GM12878 (cell line): ENCODE data around the gene FGD5. TPM values are rescaled to one million over a fixed set of nuclear protein-coding genes. Genes with fewer than 3 reads are reported as not detected.

Experiments used
- ATAC-seq: fragments of 200-7000 bp; cut with Tn5 transposase; 3 replicates; pipeline ENCODE4 v1.9.1; 2020; ENCODE audit warnings: mild to moderate bottlenecking, moderate library complexity
- BruUV-seq: library from RNA; stranded (reverse); fragments of 400-500 nt; replicated peaks from 2 replicates; lab custom pipeline; 2021; lab: Mats Ljungman, UMichigan
- CTCF ChIA-PET: fragments of 300-600 bp; sonication (Branson Sonifier 250); formaldehyde crosslinking; extraction: SDS; loops from one replicate; lab custom pipeline; 2021; ENCODE audit warnings: inconsistent platforms; lab: Yijun Ruan, JAX
- POLR2A ChIA-PET: fragments of 350-600 bp; formaldehyde crosslinking; extraction: SDS; loops from one replicate; lab custom pipeline; 2021; ENCODE audit warnings: inconsistent platforms; lab: Charles Lee
- RAD21 ChIA-PET: fragments of 300-600 bp; sonication (Branson Sonifier 250); formaldehyde crosslinking; loops from one replicate; lab custom pipeline; 2023; ENCODE audit warnings: antibody characterized with exemption; ENCODE audit not compliant: unreplicated experiment; lab: Charles Lee
- SMC1A ChIA-PET: fragments of 300-600 bp; sonication (Branson Sonifier 250); formaldehyde crosslinking; loops from one replicate; lab custom pipeline; 2023; ENCODE audit not compliant: unreplicated experiment, uncharacterized antibody; lab: Charles Lee
- DNase-seq: peaks from one replicate; pipeline ENCODE4 v3.0.0-alpha.2; 2011; ENCODE audit warnings: low read depth, low spot score
- FAIRE-seq: peaks from 3 replicates; lab custom pipeline; 2011; peaks lifted over from hg19 to GRCh38; lab: Jason Lieb, UNC
- H2AFZ ChIP-seq: 2 replicates; pipeline ENCODE4 v1.6.0; 2011; ENCODE audit warnings: low read depth, low read length, control low read depth; ENCODE audit not compliant: control insufficient read depth
- H3K27ac ChIP-seq: 2 replicates; pipeline ENCODE4 v1.5.1; 2011; ENCODE audit warnings: control low read depth; ENCODE audit not compliant: control insufficient read depth, insufficient read depth
- H3K27me3 ChIP-seq, 2 experiments: replicated peaks in 1 of 2; 2 replicates each; pipeline versions ENCODE4 v1.6.0 to v1.6.1; 2011; ENCODE audit warnings: low read length in 1 of 2; ENCODE audit not compliant: control insufficient read depth in 2 of 2, insufficient read depth in 2 of 2
- H3K36me3 ChIP-seq, 2 experiments: 2 replicates each; pipeline ENCODE4 v1.5.1; 2011; ENCODE audit warnings: low read length in 1 of 2; ENCODE audit not compliant: control insufficient read depth in 2 of 2, insufficient read depth in 2 of 2
- H3K4me1 ChIP-seq: 2 replicates; pipeline ENCODE4 v1.6.1; 2011; ENCODE audit warnings: mild to moderate bottlenecking, low read length, moderate library complexity, mixed read lengths; ENCODE audit not compliant: control insufficient read depth, insufficient read depth
- H3K4me2 ChIP-seq: 2 replicates; pipeline ENCODE4 v1.6.0; 2011; ENCODE audit warnings: control low read depth; ENCODE audit not compliant: control insufficient read depth, insufficient read depth
- H3K4me3 ChIP-seq: fragments of 200-600 bp; sonication (generic); 2 replicates; pipeline ENCODE4 v1.5.1; 2016
- H3K79me2 ChIP-seq: 2 replicates; pipeline ENCODE4 v1.6.0; 2011; ENCODE audit warnings: low read length; ENCODE audit not compliant: control insufficient read depth, insufficient read depth
- H3K9ac ChIP-seq: 2 replicates; pipeline ENCODE4 v1.8.0; 2011; ENCODE audit warnings: low read length, control low read depth, mixed read lengths; ENCODE audit not compliant: control insufficient read depth, insufficient read depth
- H3K9me3 ChIP-seq: replicated peaks from 3 replicates; pipeline ENCODE4 v1.5.1; 2011; ENCODE audit warnings: mild to moderate bottlenecking, low read length; ENCODE audit not compliant: control insufficient read depth, insufficient read depth
- H4K20me1 ChIP-seq: 2 replicates; pipeline ENCODE4 v1.6.0; 2011; ENCODE audit not compliant: control insufficient read depth, insufficient read depth
- EZH2 ChIP-seq: IDR thresholded peaks from 2 replicates; pipeline ENCODE4 v1.6.1; 2012; ENCODE audit warnings: low read depth, mild to moderate bottlenecking, control low read depth, inconsistent platforms, low read length, borderline replicate concordance; ENCODE audit not compliant: control insufficient read depth
- RAD21 ChIP-seq: IDR thresholded peaks from 2 replicates; pipeline ENCODE4 v1.6.1; 2011; ENCODE audit warnings: mild to moderate bottlenecking, low read depth, low read length, moderate library complexity; ENCODE audit not compliant: insufficient read depth
- REST ChIP-seq: IDR thresholded peaks from 2 replicates; pipeline ENCODE4 v1.6.1; 2012; ENCODE audit warnings: mild to moderate bottlenecking, low read depth, low read length
- SKIL ChIP-seq: fragments of 450-650 bp; IDR thresholded peaks from 2 replicates; pipeline ENCODE4 v1.6.1; 2017; ENCODE audit warnings: mild to moderate bottlenecking, low read depth, inconsistent platforms; ENCODE audit not compliant: poor library complexity, severe bottlenecking
- SUZ12 ChIP-seq: fragments of 200-600 bp; sonication (generic); IDR thresholded peaks from one replicate; pipeline ENCODE4 v1.6.1; 2018; ENCODE audit warnings: antibody characterized with exemption, mild to moderate bottlenecking; ENCODE audit not compliant: unreplicated experiment
- ZBTB33 ChIP-seq: fragments of 450-650 bp; IDR thresholded peaks from 2 replicates; pipeline ENCODE4 v1.6.1; 2017; ENCODE audit warnings: mild to moderate bottlenecking
- ZZZ3 ChIP-seq: IDR thresholded peaks from 2 replicates; pipeline ENCODE4 v1.6.1; 2011; ENCODE audit warnings: low read depth; ENCODE audit not compliant: control insufficient read depth, insufficient read length
- WGBS: methylation state at CpG from one replicate; pipeline ENCODE4 v1.1.6; 2016; ENCODE audit warnings: low lambda C conversion rate; ENCODE audit not compliant: insufficient replicate concordance, insufficient coverage; ENCODE audit errors: missing lambda C conversion rate; 5-methylcytosine and 5-hydroxymethylcytosine counted together
- in situ Hi-C: fragments of 300-500 bp; cut with MboI; formaldehyde crosslinking; loops from 9 replicates; pipeline ENCODE4 v1.14.3; 2018; ENCODE audit warnings: mixed read lengths
- intact Hi-C: fragments of 100-400 bp; cut with micrococcal nuclease; formaldehyde crosslinking; loops from one replicate; pipeline ENCODE4 v1.14.2; 2022; ENCODE audit not compliant: unreplicated experiment
- polyA plus RNA-seq, 11 experiments: library from polyadenylated mRNA; depleted of rRNA in 4 of 11; unstranded in 6 of 11; stranded (reverse) in 5 of 11; fragments of >200 nt; fragmentation: Nextera tagmentation in 4 of 11; fragmentation: Illumina TruSeq in 1 of 11; extraction: Ambion mirVana in 4 of 11; extraction: Trizol in 1 of 11; gene quantifications; 1 replicate in 1 of 11; 2 replicates in 10 of 11; pipeline versions ENCODE4 v1.2.1 to v1.2.3, GENCODE V29; 2011 to 2016; ENCODE audit warnings: inconsistent platforms in 2 of 11, missing spikeins in 2 of 11, low read depth in 1 of 11
- total RNA-seq, 4 experiments: library from RNA; depleted of rRNA in 3 of 4; stranded (reverse); fragments of >200 nt in 3 of 4; fragmentation: Illumina TruSeq in 1 of 4; extraction: Trizol in 1 of 4; gene quantifications; 2 replicates each; pipeline versions ENCODE4 v1.2.1 to v1.2.3, GENCODE V29; 2013 to 2021

FGD5 gene
- total and polyA plus RNA-seq, 10 of the 15 experiments (the other 5 are each of a cell fraction or from before 2014, with no cell fraction given): 0.03 to 0.13 (median 0.11) TPM; not detected in 3

- DNase-seq (no peak), FAIRE-seq (no peak), ATAC-seq (no peak)
- in situ Hi-C loops: no loop called here
- intact Hi-C loops: no loop called here
- 76% methylated on average over 3 of the region's 3 CpGs for WGBS
- BruUV-seq: no TSS peak
- no peak overlapping the region for H3K4me2 ChIP-seq
- no peaks in the 10 kb centered on the region; a peak in 1 of 4 replicates for H3K27me3 ChIP-seq
- no peaks in the 10 kb centered on the region for H4K20me1 ChIP-seq
- no peak overlapping the region for H2AFZ ChIP-seq
- no peak overlapping the region for H3K27ac ChIP-seq
- no peaks in the 10 kb centered on the region; the same call in 2 of the 3 replicates for H3K9me3 ChIP-seq
- no peaks in the 10 kb centered on the region for H3K79me2 ChIP-seq
- H3K36me3 ChIP-seq: no peaks in the 10 kb centered on the region
- no peak overlapping the region for H3K4me3 ChIP-seq
- CTCF ChIA-PET: interaction anchor here (7.4 kb wide), 1 partner anchor 111 kb away, joined by 321 read pairs; the partner anchor contains the start of gene C3orf20
- H3K9ac ChIP-seq: no peak overlapping the region
- TF ChIP-seq ZZZ3: no peak
- H3K4me1 ChIP-seq: no peaks in the 10 kb centered on the region
- SMC1A ChIA-PET: no interaction called here
- POLR2A ChIA-PET: no interaction called here
- RAD21 ChIA-PET: no interaction called here
Measured at GRCh38 chr3:14786369-14786768, 32.4 kb upstream of the FGD5 start.

- FAIRE-seq: no peak
- intact Hi-C loops: no loop called here
- no peaks in the 10 kb centered on the region for H3K79me2 ChIP-seq
- no peaks in the 10 kb centered on the region for H4K20me1 ChIP-seq
- H3K27ac ChIP-seq: no peak overlapping the region
- no peak for DNase-seq
- ATAC-seq: no peak
- in situ Hi-C loops: no loop called here
- SMC1A ChIA-PET: interaction anchor here (1.6 kb wide), 1 partner anchor 101 kb away, joined by 3 read pairs; no protein-coding TSS in a partner anchor
- 25% methylated on average over 7 of the region's 7 CpGs for WGBS
- CTCF ChIA-PET: interaction anchor here (0.7 to 2.7 kb wide), 4 partner anchors 93 to 584 kb away, joined by 3 to 14 read pairs (median 3); no protein-coding TSS in a partner anchor
- no peak overlapping the region for H3K9ac ChIP-seq
- no peaks in the 10 kb centered on the region; a peak in 1 of 4 replicates for H3K27me3 ChIP-seq
- no TSS peak for BruUV-seq
- H3K9me3 ChIP-seq: no peaks in the 10 kb centered on the region; the same call in 2 of the 3 replicates
- H3K4me3 ChIP-seq: no peak overlapping the region
- H3K4me1 ChIP-seq: no peaks in the 10 kb centered on the region
- H3K36me3 ChIP-seq: no peaks in the 10 kb centered on the region
- RAD21 ChIA-PET: interaction anchor here (1.5 to 4.8 kb wide), 3 partner anchors 70 to 134 kb away, joined by 3 to 47 read pairs (median 4); no protein-coding TSS in a partner anchor
- no peak overlapping the region for H3K4me2 ChIP-seq
- POLR2A ChIA-PET: interaction anchor here (0.6 kb wide), 1 partner anchor 91 kb away, joined by 4 read pairs; no protein-coding TSS in a partner anchor
- H2AFZ ChIP-seq: no peak overlapping the region
- no peak for TF ChIP-seq SUZ12
- no peak for TF ChIP-seq ZBTB33
- no peak for TF ChIP-seq EZH2
- TF ChIP-seq REST: no peak
- TF ChIP-seq SKIL: no peak
- no peak for TF ChIP-seq RAD21
Measured at GRCh38 chr3:14787630-14788029, 31.1 kb upstream of the FGD5 start.
